ENCODE results near the gene DVL3.

DVL3 gene

DNA sequence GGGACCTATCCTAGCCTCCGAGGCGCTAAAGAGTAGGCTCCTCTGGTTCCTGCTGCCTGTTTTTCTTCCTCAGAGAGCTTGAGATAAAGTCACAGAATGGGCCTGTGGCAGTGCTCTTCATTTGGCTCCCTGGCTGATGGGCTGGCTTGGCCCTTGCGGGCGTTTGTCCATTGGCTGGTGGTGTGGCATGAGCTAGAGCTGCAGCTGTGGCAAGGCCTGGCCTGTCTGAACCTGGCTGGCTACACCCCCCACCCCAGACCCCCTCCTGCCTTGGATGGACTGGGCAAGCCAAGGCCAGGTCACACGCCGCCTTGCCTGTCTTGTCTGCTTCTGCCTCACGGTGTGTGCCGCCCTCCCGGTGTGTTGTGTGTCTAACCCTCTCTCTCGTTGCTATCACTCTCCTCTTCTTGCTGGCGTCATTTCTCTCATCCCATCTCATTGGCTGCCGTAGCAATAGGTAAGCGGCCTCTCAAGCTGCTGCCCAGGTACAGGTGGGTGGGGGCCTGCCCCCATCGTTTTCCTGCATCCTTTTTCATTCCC is 22.7 kb downstream of the DVL3 start:
- DNase-seq = no peak

DNA sequence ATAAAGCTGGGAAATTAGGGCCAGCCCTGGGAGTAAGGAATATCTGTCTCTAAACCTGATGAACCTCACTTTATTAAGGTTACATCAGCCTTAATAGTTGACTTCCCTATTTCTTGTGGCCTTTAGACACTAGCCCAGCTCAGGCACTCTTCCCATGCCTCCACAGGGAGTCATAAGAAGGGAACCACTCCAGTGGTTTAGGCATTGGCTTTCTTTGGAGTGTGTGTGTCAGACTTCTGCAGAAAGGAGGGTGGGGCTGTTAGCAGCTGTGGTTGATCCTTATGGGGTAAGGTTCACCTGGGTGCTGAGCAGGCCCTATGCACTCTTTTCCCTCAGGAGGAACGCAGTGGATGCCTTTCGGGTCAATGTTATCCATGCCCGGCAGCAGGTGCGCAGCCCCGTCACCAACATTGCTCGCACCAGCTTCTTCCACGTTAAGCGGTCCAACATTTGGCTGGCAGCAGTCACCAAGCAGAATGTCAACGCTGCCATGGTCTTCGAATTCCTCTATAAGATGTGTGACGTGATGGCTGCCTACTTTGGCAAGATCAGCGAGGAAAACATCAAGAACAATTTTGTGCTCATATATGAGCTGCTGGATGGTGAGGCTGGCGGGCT is 23.5 kb downstream of the DVL3 start:
- no peak for DNase-seq

DNA sequence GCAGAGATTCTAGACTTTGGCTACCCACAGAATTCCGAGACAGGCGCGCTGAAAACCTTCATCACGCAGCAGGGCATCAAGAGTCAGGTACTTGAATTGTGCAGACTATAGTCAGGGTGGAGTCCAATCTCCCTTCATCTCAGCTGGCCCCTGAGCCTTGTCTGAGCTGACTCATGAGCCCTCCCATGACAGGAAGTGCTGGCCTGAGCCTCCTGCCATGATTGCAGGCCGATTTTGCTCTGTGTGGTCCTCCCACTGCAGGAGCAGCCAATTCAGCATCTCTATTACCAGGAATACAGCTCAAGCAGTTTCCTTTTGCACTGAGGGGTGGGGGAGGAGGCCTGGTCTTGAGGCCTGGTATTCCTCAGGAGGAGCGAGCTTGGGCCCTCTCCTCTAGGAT is 25.0 kb downstream of the DVL3 start:
- no peak for DNase-seq

DNA sequence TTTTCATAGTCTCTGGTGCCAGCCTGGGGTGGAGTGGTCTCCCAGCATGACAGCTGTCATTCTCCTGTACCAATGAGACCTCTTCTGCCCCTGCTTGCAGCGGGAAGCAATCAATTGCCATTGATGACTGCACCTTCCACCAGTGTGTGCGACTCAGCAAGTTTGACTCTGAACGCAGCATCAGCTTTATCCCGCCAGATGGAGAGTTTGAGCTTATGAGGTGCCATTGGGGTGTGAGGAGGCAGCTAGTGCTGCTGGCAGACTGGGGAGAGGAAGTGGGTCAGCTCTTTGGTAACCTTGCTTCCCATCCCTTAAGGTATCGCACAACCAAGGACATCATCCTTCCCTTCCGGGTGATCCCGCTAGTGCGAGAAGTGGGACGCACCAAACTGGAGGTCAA is 26.4 kb downstream of the DVL3 start:
- no peak for DNase-seq

DNA sequence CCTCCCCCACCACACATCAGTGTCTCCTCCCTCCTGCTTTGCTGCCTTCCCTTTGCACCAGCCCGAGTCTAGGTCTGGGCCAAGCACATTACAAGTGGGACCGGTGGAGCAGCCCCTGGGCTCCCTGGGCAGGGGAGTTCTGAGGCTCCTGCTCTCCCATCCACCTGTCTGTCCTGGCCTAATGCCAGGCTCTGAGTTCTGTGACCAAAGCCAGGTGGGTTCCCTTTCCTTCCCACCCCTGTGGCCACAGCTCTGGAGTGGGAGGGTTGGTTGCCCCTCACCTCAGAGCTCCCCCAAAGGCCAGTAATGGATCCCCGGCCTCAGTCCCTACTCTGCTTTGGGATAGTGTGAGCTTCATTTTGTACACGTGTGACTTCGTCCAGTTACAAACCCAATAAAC is 28.5 kb downstream of the DVL3 start:
- DNase-seq = no peak

DNA sequence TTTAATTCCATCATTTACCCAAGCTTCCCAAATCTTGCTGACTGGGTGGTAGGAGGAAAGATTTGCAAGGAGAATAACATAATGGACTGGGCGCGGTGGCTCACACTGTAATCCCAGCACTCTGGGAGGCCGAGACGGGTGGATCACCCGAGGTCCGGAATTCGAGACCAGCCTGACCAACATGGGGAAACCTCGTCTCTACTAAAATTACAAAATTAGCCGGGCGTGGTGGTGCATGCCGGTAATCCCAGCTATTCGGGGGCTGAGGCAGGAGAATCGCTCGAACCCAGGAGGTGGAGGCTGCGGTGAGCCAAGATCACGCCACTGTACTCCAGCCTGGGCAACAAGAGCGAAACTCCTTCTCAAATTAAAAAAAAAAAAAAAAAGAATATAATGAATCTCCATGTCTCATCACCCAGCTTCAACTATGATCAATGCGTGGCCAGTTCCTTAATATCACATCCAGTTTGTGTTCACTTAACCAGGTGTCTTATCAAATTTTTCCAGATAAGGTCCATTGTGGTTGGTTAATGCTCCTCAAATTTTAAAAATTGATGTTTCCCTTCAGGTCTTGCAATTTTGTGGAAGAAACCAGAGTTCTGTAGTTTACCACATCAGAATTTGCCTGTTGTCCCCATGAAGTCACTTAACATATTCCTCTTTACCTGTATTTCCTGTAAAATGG is 29.5 kb downstream of the DVL3 start:
- DNase-seq = no peak

DNA sequence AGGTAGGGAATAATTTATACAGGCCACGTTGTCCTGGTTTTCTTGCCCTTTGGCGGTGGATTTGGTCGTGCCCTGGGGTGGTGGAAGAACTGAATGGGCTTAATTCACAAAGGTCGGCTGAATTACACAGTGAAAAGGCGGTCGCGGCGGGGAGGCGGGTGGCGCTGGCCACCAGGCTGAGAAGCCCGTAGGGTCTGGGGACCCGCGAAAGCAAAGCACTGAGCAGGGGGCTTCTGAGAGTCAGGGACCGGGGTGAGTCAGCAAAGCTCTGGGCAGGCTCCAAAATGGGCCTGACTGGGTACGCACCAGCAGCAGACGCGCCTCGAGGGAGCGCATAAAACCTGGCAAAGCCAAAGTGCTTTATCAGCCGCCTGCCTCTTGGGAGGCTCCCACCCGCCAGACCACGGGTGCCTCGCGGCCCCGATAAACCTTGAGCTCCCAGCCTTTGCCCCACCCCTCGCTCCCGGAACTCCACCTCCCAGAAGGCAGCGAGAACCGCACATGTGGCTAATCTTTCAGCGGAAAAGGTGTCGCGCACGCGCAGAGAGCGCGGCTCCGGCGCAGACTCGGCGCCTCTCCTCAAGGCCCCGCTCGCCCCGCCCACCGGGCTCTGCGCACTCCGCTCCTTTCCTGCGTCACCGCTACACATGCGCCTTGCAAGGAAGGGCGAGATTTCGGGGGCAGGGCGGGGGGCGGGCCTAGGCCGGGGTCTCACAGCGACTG is 30.4 kb downstream of the DVL3 start:
- peak; percentile 98 for DNase-seq

DNA sequence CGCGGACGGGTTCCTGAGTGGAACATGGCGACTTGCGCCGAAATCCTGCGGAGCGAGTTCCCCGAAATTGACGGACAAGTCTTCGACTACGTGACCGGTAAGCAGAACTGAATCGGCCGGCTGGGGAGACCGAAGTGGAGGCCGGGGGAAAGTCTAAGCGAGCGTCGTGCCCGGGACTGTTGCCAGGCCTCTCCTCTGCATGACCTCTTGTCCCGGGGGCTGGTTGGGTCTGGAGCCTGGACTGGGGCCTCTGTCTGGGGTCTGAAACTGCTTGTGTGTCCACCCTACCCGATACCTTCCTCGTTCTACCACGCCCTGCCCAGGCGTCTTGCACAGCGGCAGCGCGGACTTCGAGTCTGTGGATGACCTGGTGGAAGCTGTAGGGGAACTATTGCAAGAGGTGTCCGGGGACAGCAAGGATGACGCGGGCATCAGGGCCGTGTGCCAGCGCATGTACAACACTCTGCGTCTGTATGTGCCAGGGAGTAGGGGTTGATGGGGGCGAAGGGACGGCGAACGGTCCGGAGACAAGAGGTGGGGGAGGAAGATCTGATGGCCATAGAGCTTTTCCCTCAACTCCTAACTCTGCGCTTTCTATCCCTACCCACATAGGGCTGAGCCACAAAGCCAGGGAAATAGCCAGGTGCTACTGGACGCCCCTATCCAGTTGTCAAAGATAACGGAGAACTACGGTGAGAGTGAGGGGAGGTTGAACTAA is 31.2 kb downstream of the DVL3 start, which contains the start of gene ABCF3:
Gene ABCF3, plus strand, starts transcription at position 16 of the 718 bp plus-strand sequence. Its CDS starts 9 bp downstream, at position 25.
- no peak for DNase-seq

DNA sequence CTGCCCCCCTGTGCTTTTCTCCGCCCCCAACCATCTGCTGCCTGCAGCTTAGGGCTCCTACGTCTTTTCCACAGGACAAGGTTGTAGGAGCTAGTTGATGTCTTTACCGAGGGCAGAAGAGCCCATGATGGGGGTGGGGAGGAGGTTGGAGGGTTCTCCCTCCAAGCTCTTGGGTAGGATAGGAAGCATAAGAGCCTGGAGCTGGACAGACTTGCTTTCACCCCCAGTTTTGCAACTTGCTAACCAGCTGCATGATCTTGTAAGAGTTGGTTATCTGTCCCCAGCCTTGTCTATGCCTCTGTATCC is 31.7 kb downstream of the DVL3 start:
- no peak for DNase-seq

DNA sequence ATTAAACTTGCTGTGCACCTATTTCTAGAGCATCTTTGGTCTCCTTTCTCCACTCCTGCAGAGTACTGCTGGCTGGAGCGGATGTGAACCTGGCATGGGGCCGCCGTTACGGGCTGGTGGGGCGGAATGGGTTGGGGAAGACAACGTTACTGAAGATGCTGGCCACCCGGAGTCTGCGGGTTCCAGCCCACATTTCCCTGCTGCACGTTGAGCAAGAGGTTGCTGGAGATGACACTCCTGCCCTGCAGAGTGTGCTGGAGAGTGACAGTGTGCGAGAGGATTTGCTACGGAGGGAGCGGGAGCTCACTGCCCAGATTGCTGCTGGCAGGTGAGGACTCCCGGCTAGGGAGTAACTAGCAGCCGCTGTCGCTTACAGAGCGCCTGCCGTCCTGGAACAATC is 32.9 kb downstream of the DVL3 start:
- no peak for DNase-seq

DNA sequence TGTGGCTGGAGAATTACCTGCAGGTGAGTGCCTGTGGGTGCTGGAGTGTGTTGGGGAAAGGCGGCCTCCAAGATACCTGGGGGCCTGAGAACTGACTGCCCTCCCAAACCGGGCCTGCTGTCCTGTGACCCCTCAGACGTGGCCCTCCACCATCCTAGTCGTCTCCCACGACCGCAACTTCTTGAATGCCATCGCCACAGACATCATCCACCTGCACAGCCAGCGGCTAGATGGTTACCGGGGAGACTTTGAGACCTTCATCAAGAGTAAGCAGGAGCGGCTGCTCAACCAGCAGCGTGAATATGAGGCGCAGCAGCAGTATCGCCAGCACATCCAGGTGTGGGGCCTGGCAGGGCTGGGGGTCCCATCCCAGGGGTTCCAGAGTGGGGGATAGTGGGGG is 34.2 kb downstream of the DVL3 start:
- DNase-seq = no peak

DNA sequence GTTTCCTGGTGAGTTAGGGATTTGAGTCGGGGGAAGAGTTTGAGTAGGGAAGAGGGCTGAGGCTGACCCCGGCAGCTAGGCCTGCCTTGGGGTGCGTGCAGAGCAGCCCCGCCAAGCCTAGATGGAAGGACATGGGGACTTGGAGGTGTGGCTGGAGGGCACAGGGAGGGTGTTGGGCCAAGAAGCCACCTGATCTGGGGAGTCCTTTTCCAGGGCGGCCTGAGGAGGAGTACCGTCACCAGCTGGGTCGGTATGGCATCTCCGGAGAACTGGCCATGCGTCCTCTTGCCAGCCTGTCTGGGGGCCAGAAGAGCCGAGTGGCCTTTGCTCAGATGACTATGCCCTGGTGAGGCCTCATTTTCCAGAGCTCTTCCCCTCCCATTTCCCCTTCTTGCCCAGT is 37.7 kb downstream of the DVL3 start:
- no peak for DNase-seq

DNA sequence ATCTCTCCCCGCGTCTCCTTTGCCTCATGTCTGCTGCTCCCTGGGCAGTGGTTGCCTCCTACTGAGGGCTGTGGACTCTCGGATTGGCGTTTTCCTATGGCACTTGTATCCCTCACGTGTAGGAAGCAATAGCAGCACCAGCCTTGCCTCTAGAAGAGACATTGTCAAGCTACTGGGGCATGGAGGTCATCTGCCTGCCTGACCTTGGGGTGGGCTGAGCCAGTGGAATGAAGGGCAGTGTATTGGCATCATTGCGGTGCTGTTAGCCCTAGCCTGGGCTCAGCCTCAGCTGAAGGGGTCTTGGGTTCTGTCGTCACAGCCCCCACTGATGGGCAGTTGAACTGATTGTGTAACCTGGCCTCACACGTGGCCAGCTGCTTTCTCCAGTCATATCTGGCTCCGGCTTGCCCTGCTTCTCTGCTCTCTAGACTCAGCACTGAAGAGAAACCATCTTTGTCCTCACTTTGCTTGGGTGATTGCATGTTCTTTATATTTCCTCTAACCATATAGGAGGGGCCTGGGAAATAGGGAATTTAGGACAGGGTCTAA is 38.9 kb downstream of the DVL3 start:
- DNase-seq = no peak

DNA sequence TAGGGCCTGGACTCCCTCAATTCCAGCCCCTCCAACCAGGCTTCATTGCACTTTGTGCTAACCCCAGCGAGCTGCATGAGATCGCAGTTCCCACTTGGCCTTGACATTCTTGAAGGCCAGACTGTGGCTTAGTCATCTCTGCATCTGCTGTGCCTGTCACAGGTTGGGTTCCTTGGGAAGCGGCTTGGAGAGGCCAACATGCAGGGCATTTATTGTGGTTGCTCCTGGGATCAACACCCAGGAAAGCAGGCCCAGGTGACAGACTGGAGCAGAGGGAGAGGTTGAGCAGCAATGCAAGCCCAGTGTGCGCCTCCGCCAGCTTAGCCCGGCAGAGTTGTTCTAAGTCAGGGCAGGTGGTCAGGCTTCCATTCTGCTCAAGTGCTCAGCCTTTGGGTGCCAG is 41.4 kb downstream of the DVL3 start:
- DNase-seq = no peak

DNA sequence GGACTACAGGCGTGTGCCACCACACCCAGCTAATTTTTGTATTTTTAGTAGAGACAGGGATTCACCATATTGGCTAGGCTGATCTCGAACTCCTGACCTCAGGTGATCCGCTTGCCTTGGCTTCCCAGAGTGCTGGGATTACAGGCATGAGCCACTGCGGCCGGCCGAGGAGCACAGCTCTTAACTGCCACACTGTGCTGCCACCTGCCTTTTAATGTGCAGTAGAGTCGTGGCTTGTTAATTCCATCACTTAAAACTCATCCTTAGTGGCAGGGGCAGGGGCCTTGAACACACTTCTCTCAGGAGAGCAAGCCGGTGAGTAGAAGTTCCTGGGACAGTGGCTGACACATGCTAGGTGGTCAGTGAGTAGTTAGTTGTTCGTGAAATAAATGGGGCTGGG is 43.3 kb downstream of the DVL3 start:
- DNase-seq = no peak

DNA sequence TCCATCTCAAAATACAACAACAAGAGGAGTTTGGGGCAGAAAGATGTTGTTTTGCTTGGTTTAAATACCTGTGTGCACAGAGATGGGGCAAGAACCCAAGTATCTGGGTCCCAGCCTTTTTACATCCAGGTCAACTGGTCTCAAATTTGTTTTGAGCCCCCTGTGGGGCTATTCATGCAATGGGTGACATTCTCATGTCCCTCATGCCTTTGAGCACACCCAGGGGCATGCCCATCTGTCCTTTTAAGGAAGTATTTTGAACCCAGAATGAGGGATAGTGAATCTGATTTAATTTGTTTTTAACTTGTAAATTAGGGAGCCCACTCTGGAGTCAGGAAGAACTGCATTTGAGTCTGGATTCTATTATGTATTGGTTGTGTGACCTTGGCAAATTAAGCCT is 45.6 kb downstream of the DVL3 start:
- DNase-seq = no peak

DNA sequence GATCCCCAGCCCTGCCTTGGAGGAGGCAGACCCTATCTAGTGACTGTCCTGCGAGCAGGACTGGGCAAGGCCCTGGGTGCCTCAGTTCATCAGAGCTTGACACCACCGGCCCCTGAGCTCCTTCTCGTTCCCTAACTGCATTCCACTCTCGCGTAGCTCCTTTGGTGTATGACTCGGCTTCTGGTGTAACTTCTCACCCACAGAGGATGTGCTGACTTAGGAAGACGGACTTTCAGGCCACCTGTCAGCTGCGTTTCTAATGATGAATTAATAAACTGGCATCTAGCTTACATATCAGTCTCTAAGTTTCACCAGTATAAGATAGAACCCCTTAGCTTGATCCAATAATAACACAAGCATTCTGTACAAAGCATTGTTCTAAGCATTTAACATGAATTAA is 48.3 kb downstream of the DVL3 start:
- DNase-seq = no peak

DNA sequence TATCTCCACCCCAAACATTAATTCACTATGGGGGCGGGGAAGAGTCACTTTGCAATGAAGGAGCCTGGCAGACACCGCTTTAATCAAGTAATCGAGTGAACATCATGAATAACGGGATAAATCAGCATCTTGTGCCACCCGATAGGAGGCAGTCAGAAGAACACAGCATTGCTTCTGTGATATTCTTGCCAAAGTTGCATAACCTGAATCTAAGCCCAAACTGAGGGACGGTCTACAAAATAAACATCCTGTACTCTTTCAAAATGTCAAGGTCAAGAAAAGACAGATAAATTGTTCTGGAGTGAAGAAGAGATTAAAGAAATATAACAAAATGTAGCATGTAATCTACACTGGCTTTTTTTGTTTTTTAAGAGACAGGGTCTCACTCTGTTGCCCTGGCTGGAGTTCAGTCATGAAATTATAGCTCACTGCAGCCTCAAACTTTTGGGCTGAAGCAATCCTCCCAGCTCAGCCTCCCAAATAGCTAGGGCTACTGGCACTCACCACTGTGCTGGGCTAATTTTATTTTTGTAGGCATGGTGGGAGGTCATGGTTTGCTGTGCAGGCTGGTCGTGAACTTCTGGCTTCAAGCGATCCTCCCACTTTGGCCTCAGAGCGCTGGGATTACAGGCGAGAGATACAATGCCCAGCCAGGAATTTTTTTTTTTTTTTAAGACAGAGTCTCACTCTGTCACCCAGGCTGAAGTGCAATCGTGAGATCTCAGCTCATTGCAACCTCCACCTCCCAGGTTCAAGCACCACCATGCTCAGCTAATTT is 54.2 kb downstream of the DVL3 start:
- no peak for DNase-seq

DNA sequence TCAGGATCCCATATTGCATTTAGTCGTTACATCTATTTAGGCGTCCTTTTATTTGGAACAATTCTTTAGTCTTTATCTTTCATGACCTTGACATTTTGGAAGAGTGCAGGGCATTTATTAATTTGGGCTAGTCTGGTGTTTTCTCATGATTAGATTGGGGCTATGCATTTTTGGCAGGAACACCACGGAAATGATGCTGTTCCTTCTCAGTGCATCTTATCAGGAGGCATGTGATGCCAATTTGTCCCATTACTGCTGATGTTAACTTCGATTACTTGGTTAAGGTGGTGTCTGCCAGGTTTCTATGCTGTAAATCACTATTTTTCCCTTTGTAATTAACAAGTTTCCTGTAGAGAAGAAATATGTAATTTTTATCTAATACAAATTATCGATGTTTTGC is 56.1 kb downstream of the DVL3 start:
- DNase-seq = no peak

DNA sequence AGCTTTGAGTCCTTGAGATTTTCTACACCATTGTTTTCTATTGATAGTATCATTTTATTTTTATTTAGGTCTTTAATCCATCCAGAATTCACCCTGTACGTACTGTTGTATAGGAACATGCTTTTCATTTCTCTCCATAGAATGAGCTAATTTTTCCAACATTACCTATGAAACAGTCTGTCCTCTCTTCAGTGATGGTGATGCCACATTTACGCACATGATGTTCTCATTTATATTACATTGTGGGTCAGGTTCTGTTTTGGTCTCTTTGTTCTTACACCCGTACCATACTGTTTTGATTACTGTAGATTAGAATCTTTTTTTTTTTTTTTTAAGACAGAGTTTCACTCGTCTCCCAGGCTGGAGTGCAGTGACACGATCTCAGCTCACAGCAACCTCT is 56.5 kb downstream of the DVL3 start:
- DNase-seq = no peak

DNA sequence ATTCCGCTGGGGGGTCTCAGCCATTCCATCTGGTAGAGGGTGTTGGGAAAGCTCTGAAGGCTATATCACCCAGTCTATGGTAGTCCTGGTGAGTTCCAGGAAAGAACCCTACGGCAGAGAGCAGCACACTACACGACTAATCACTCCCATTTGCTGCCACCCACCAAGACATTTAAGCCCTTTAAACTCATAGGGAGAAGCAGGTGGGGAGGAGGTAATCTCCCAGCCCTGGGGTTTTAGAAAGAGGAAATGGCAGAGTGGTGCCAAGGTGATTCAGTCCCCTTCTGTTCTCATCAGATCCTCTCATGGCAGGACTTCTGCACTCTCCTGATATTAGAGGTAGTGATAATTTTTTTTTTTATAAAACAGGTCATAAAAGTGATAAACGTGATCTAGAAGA is 63.6 kb downstream of the DVL3 start:
- DNase-seq = no peak

DNA sequence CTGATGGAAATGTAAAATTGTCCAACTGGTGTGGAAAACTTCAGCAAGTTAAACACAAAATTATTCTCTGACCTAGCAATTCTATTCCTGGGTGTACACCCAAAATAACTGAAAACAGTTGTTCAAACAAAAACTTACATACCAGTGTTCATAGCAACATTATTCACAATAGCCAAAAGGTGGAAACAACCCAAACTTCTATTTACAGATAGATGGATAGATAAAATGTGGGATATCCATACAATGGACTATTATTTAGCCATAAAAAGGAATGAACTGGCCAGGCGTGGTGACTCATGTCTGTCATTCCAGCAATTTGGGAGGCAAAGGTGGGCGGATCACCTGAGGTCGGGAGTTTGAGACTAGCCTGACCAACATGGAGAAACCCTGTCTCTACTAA is 67.3 kb downstream of the DVL3 start:
- no peak for DNase-seq
